ENCODE data around the gene TOR2A.

Gene TOR2A

DNA sequence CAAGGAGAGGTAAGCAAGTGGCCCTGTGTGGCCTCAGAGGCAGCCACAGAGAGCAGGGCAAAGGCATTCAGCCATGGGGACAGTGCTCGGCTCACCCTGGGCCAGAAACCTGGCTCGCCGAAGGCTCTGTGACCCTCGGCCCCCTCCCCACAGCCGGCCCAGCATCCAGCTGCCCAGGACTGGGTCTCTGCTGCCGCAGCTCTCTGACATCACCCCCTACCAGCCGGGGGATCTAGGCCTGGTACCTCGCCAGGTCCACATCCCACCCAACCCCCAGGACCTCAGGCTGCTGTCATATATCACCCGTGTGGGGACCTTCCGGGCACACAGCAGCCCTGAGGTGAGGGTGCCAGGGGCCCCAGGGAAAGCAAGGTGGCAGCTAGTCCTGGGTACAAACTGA lies 22.2 kb downstream of the TOR2A start:
- no peak overlapping the region for H3K4me3 ChIP-seq (replicated peaks; ENCODE audit: low read depth, low read length)
- no peaks in the 10 kb centered on the region; the same call in 1 of the 2 replicates for H3K36me3 ChIP-seq (ENCODE audit: control insufficient read depth, insufficient read depth, low read length)
- no peaks in the 10 kb centered on the region for H3K27me3 ChIP-seq (replicated peaks; ENCODE audit: control insufficient read depth, insufficient read depth, low read length)
- DNase-seq (ENCODE audit: extremely low read depth, insufficient read length) = no peak
- TF ChIP-seq, protein P1, sequence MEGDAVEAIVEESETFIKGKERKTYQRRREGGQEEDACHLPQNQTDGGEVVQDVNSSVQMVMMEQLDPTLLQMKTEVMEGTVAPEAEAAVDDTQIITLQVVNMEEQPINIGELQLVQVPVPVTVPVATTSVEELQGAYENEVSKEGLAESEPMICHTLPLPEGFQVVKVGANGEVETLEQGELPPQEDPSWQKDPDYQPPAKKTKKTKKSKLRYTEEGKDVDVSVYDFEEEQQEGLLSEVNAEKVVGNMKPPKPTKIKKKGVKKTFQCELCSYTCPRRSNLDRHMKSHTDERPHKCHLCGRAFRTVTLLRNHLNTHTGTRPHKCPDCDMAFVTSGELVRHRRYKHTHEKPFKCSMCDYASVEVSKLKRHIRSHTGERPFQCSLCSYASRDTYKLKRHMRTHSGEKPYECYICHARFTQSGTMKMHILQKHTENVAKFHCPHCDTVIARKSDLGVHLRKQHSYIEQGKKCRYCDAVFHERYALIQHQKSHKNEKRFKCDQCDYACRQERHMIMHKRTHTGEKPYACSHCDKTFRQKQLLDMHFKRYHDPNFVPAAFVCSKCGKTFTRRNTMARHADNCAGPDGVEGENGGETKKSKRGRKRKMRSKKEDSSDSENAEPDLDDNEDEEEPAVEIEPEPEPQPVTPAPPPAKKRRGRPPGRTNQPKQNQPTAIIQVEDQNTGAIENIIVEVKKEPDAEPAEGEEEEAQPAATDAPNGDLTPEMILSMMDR (IDR thresholded peaks at IDR 0.05; ENCODE audit: insufficient read depth, low read length, poor library complexity, severe bottlenecking) = no peak

DNA sequence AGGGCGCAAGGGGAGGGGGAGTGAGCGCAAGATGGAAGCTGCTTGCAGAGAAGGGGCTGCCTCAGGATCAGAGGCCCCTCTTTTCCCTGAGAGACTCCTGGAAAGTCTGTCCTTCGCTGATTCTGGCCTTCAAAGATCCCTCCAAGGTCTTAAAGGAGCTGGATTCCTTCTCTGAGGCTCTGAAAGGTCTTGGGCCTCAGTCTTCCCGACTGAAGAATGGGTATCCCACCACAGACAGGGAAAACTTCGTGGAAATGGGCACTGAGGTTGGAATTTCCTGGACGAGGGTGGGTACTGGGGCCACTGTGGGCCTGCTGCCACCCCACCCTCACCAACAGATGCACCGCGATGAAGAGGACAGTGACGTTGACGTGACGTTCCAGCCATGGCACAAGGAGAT lies 22.7 kb downstream of the TOR2A start:
- TF ChIP-seq, protein P1 (IDR thresholded peaks at IDR 0.05; ENCODE audit: insufficient read depth, low read length, poor library complexity, severe bottlenecking) = no peak
- no peaks in the 10 kb centered on the region; the same call in 1 of the 2 replicates for H3K36me3 ChIP-seq (ENCODE audit: control insufficient read depth, insufficient read depth, low read length)
- no peak overlapping the region for H3K4me3 ChIP-seq (replicated peaks; ENCODE audit: low read depth, low read length)
- no peaks in the 10 kb centered on the region for H3K27me3 ChIP-seq (replicated peaks; ENCODE audit: control insufficient read depth, insufficient read depth, low read length)
- no peak for DNase-seq (ENCODE audit: extremely low read depth, insufficient read length)

DNA sequence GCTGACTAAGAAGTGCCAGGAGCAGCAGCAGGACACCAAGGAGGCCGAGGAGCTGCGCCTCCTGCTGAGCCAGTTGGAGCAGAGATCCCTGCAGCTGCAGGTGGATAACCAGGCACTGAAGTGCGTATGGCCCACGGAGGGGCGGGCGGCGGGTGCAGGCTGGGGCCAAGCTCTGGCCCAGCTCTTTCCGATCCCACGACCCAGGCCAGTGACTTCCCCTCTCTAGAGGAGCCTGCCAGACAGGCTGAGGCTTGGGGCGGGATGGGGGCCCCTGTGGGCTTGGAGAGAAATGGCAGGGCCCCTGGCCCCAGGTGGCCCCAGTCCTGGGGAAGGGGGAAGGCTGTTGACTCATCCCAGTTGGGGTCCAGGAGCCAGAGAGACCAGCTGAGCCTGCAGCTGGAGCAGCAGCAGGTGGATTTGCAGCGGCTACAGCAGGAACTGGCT lies 23.2 kb downstream of the TOR2A start:
- no peak for DNase-seq (ENCODE audit: extremely low read depth, insufficient read length)
- TF ChIP-seq, protein P1 (IDR thresholded peaks at IDR 0.05; ENCODE audit: insufficient read depth, low read length, poor library complexity, severe bottlenecking) = no peak

DNA sequence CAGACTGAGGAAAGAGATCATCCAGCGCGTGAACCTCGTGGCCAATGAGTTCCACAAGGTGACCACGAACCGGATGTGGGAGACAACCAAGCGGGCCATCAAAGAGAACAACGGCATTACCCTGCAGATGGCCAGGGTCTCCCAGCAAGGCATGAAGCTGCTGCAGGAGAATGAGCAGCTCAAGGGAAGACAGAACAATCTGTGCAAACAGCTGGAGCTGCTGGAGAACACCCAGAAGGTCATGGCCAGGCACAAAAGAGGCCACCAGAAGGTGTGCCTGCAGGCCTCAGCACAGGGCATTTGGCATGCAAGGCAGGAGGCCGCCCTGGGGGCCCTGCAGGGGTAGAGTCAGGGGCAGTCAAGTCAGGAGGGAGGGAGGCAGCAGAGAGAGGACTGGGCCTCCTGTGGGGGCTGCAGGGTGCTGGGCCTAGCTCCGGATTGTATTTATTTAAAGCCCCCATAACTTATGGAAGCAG lies 23.8 kb downstream of the TOR2A start:
- Histone ChIP-seq H3K36me3 (ENCODE audit: control insufficient read depth, insufficient read depth, low read length) (no peaks in the 10 kb centered on the region; the same call in 1 of the 2 replicates), H3K27me3 (replicated peaks; ENCODE audit: control insufficient read depth, insufficient read depth, low read length) (no peaks in the 10 kb centered on the region), H3K4me3 (replicated peaks; ENCODE audit: low read depth, low read length) (no peak overlapping the region)
- TF ChIP-seq, protein P1 (IDR thresholded peaks at IDR 0.05; ENCODE audit: insufficient read depth, low read length, poor library complexity, severe bottlenecking) = no peak
- no peak for DNase-seq (ENCODE audit: extremely low read depth, insufficient read length)

More for the DNA sequence above, 23.2 kb downstream of the TOR2A start:
- Histone ChIP-seq H3K27me3 (replicated peaks; ENCODE audit: control insufficient read depth, insufficient read depth, low read length) (no peaks in the 10 kb centered on the region), H3K36me3 (ENCODE audit: control insufficient read depth, insufficient read depth, low read length) (no peaks in the 10 kb centered on the region; the same call in 1 of the 2 replicates), H3K4me3 (replicated peaks; ENCODE audit: low read depth, low read length) (no peak overlapping the region)

DNA sequence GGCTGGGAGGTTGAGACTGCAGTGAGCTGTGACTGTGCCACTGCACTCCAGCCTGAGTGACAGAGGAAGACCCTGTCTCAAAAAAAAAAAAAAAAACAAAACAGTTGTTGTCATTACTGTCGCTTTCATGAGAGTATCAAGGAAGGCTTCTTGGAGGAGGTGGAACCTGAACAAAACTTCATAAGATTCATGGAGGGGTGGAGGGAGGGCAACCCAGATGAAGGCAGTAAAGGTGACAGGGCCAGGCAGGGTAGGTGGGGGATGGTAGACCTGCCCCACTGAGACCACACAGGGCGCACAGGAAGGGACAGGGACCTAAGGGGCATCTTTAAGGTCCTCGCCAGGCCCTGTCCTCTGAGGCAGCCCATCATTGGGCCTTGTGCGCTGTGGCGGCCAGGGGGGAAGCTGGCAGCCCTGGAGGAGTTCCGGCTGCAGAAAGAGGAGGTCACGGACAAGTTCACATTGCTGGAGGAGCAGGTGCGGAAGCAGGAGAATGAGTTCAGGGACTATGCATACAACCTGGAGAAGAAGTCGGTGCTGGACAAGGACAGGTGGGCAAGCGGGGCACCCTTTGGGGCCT lies 24.8 kb downstream of the TOR2A start:
- no peaks in the 10 kb centered on the region for H3K27me3 ChIP-seq (replicated peaks; ENCODE audit: control insufficient read depth, insufficient read depth, low read length)
- H3K4me3 ChIP-seq (replicated peaks; ENCODE audit: low read depth, low read length) = no peak overlapping the region
- no peaks in the 10 kb centered on the region; the same call in 1 of the 2 replicates for H3K36me3 ChIP-seq (ENCODE audit: control insufficient read depth, insufficient read depth, low read length)
- DNase-seq (ENCODE audit: extremely low read depth, insufficient read length) = no peak
- TF ChIP-seq, protein P1 (IDR thresholded peaks at IDR 0.05; ENCODE audit: insufficient read depth, low read length, poor library complexity, severe bottlenecking) = no peak
